MV-4-11 (cell line): ENCODE results near the gene APOBEC3C.
A peak's percentile ranks its signal among the peaks of the same experiment; 100 is the strongest.
"Not testable (repeated sequence)": the region's sequence is repeated elsewhere in the genome, so short reads cannot be mapped to it uniquely, and the experiment has no call there.

ENCODE experiments used
- DNase-seq: peaks from one replicate; lab custom pipeline; 2025; lab: John Stamatoyannopoulos, UW

APOBEC3C gene

DNA sequence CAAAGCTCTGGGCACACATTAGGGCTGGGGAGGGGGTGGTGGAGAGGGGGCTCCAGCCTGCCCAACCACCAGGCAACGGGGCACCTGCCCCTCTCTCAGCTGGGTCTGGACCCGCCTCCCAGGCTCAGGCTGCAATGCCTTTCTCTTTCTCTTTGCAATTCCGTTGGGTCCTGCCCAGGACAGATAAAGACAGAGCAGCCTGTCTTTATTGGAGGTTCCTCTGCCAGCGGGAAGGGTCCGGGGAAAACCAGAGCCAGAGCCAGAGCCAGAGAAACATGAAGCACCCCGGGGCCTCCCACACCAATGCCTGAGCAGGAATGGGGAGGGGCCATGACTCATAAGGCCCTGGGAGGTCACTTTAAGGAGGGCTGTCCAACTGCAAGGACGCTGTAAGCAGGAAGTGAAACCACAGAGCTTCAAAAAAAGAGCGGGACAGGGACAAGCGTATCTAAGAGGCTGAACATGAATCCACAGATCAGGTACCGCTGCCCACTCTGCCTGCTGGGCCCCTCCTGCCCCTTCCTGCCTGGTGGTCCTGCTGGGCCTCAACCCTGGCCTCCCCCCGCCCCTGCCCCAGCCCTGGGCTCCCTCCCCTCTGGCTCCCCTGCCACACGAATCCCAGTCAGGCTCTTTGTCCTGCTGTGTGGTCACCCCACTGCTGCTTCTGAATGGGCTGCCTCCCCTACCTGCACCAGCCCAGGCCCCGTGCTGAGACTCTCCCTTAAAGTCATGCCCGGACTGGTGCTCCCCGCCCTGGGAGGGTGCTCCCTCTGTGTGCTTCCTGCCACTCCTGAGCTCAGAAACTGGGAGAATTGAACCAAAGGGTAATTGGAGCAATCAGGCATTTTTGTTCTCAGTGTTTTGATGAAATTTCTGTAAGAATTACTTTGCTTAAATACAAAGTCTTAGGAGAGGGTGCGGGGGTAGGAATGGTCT lies 31.8 kb upstream of the APOBEC3C start, which contains the start of gene APOBEC3B:
TSS of gene APOBEC3B (plus strand) at position 356 of the 936 bp plus-strand sequence. CDS start at position 463, 107 bp downstream.
- DNase-seq = peak; percentile 98

DNA sequence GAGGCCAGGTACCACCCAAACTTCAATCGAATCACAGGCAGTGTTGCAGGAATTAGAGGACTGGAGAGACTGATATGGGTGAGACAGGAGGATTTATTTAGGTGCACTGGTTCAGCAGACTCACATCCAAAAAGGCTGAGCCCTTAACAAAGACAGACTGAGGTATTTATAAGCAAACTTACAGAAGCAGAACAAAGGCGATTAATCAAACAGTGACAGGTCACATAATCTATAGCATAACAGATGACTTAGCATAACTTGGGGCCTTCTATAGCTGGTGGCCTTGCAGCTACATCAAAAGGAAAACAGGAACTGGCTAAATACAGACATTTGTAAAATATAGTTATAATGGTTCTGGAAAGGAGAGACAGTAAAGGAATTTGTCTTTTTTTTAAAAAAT lies 29.8 kb upstream of the APOBEC3C start:
- DNase-seq = peak; percentile 55

DNA sequence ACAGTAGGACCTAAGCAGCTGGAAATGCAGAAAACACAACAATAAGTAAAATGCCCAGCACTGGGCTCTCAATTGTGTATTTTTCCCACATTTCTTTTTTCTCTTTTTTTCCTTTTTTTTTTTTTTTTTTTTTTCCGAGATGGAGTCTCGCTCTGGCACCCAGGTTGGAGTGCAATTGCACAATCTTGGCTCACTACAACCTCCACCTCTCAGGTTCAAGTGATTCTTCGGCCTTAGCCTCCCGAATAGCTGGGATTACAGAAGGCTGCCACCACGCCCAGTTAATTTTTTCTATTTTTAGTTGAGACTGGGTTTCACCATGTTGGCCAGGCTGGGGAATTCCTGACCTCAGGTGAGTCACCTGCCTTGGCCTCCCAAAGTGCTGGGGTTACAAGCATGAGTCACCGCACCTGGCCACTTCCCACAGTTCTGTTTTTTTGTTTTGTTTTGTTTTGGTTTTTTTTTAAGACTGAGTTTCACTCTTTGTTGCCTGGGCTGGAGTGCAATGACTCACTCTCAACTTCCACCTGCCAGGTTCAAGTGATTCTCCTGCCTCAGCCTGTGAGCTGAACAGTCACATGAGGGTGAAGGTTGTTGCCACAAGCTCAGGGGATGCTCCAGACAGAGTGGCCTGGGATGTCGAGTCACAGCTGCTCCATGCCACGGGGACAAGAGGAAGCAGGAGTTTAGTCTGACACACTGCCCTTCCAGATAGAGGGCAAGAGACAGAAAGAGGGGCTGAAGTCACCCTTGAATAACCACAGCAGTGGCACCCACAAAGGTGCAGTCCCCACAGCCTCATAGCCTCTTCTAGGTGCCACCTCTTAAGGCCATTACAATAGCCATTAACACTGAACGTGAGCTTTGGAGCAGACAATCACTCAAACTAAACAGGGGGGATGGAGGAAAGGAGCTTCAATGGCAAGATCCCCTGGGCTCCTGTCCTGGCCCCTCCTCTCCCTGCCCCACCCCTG lies 29.0 kb upstream of the APOBEC3C start:
- not testable (repeated sequence) for DNase-seq

DNA sequence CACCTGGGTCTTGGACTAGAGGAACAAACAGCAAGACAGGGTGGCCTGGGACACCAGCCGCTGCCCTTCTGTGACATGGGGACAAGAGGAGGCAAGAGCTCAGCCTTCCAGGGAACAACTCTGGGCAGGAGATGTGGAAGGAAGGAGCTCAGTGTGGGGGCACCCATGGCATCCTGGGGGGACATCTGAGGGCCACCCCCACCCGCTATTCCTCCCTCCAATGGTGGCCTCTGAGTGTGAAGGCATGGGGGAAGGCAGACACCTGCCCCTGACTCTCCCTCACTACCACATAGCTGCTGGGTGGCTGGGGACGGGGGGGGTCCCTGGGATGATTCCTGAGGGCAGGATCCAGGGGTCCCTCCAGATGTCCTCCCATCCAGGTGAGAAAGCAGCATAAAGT lies 27.4 kb upstream of the APOBEC3C start:
- DNase-seq = no peak

DNA sequence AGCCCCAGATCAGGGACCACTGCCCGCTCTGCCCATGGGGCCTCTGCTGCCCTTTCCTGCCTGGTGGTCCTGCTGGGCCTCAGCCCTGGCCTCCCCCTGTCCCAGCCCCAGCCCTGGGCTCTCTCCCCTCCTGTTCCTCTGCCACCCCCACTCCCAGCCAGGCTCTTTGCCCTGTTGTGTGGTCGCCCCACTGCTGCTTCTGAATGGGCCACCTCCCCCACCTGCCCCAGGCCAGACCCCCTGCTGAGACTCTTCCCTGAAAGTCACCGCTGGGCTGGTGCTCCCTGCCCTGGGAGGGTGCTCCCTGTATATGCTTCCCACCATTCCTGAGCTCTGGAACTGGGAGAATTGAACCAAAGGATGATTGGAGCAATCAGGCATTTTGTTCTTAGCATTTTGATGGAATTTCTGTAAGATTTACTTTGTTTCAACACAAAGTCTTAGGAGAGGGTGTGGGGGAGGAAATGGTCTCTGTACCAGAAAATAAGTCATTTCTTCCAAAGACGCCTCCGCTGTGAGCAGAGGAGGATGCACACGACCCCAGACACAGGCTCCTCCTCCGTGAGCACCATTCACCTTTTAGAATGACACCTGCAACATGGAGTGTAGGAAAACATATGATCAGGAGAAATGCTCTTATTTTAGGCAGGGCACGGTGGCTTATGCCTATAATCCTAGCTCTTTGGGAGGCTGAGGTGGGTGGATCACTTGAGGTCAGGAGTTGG lies 26.7 kb upstream of the APOBEC3C start:
- no peak for DNase-seq

DNA sequence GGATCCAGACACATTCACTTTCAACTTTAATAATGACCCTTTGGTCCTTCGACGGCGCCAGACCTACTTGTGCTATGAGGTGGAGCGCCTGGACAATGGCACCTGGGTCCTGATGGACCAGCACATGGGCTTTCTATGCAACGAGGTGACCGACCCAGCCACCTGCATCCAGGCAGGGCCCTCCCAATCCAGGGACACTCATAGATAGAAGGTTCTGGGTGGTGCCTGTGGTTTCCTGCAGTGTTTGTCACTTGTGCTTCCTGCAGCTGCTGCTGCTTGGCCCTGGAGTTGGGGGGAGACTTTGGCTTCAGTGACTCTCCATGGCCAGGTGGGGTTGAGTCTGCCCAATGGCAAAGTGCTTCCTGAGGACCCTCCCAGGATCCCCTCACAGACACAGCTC lies 24.6 kb upstream of the APOBEC3C start:
- DNase-seq = no peak

DNA sequence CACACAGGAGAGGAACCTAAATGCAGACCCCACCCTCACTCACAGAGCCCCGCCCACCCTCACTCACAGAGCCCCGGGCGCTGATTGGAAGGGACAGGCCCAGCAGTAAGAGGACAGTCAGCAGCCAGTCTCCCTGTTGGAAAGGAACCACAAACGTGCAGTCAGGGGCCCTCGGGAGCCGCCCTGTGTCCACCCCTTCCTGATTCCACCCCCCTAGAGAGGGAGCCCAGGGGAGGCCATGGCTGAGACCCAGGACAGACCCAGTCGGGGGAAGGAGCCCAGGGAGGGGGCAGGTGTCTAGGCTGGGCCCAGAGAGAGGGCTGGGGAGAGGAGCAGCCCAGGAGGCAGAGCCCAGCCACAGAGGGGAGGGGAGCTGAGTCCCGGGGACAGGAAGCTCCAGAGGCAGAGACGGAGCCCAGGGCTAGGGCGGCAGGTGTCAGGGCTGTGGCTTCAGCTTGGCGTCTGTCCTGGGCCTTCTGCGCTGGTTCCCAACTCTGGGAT lies 21.1 kb upstream of the APOBEC3C start:
- DNase-seq = not testable (repeated sequence)

DNA sequence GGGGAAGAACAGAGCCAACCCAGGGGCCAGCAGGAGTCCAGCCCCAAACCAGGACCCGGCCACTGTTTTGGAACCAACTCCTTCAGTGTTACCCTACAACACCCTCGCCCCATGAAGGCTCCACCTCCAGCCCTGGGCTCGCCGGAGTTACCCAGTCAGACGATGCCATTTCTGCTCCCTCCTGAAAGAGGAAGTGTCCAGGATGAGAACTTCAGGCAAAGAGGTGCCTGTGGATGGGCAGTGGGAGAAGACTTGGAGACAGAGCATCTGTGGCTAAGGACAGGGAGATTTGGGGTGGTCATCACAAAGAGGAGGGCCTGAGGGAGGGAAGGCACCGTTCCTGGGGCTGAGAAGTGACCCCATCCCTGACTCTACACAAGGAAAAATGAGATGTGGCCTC lies 18.0 kb upstream of the APOBEC3C start:
- peak; percentile 36 for DNase-seq

DNA sequence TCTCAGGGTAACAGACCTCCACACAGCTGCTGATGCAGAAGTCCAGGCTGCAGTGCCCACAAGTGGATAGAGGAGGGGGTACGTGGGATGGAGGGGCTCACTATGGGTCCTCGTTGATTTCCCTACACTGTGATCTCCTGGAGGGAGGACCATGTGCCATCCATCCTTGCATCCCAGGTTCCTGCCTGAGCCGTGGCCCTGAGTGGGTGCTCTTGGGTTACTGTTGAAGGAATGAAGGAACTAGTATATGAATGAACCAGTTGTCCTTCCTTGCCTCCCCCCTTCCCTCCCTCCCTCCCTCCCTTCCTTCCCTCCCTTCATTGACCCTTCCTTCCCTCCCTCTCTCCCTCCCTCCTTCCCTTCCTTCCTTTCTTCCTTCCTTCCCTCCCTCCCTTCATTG lies 16.5 kb upstream of the APOBEC3C start:
- DNase-seq = no peak

DNA sequence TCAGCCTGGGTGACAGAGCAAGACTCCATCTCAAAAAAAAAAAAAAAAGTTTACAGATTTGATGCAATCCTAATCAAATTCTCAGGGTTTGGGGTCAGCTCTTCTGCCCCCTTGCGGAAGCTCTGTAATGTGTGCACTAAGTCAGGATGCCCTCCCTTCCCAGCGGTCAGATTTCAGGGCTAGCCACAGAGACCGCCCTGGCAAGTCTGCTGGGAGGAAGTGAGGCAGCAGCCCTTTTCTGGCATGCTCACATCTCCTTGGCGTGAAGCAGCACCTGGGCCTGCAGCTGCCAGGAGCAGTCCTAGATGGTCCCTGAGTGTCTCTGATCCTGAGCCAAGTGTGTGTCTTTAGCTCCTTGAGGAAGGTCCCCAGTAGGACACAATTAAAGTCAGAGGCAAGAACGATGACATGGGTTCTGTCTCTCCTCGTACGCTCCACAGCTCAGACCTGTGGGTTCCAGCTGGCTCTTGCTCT lies 10.9 kb upstream of the APOBEC3C start:
- DNase-seq = peak; percentile 94

DNA sequence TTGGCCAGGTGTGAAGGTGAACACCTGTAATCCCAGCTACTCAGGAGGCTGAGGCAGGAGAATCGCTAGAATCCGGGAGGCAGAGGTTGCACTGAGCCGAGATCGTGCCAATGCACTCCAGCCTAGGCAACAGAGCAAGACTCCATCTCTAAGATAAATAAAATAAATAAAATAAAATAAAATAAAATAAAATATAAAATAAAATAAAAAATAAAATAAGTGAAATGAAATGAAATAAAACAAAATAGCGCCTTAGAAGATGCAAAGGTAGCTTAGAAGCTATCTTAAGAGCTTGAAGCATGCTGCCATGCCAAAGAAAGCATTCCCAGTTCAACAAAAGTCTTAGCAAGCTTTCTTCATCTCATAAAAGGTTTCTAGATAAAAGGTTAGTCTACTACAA lies 6.9 kb upstream of the APOBEC3C start:
- no peak for DNase-seq

DNA sequence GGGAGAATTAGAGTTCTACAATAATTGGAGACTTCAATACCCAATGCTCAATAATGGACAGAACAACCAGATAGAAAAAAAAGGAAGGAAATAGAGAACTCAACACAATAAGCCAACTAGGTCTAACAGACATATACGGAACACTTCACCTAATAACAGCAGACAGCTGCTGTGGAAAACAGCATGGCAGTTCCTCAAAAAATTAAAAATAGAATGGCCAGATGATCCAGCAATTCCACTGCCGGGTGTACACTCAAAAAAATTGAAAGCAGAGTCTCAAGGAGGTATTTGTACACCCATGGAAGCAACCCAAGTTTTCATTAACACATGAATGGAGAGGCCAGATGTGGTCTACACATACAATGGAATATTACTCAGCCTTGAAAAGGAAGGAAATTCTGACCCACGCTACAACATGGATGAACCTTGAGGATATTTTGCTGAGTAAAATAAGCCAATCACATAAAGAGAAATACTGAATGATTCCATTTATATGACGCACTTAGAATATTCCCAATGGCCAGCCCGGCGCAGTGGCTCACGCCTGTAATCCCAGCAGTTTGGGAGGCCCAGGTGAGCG lies 5.7 kb upstream of the APOBEC3C start:
- peak; percentile 48 for DNase-seq

DNA sequence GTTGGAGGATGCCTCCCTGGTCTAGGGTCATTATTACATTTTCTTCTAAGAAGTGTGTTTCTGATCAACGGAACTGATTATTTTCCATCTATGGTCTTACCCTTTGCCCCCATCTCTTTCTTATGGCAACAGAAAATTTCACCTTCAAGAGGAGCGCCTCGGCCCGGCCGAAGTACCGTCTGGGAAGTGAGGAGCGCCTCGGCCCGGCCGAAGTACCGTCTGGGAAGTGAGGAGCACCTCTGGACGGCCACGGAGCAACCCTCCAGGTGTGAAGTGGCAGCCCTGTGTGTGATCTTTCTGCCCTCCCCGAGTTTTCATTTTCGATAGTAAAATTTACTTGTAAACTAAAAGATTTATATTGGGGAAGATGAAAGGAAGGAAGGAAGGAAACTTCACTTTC lies 3.1 kb upstream of the APOBEC3C start:
- no peak for DNase-seq

DNA sequence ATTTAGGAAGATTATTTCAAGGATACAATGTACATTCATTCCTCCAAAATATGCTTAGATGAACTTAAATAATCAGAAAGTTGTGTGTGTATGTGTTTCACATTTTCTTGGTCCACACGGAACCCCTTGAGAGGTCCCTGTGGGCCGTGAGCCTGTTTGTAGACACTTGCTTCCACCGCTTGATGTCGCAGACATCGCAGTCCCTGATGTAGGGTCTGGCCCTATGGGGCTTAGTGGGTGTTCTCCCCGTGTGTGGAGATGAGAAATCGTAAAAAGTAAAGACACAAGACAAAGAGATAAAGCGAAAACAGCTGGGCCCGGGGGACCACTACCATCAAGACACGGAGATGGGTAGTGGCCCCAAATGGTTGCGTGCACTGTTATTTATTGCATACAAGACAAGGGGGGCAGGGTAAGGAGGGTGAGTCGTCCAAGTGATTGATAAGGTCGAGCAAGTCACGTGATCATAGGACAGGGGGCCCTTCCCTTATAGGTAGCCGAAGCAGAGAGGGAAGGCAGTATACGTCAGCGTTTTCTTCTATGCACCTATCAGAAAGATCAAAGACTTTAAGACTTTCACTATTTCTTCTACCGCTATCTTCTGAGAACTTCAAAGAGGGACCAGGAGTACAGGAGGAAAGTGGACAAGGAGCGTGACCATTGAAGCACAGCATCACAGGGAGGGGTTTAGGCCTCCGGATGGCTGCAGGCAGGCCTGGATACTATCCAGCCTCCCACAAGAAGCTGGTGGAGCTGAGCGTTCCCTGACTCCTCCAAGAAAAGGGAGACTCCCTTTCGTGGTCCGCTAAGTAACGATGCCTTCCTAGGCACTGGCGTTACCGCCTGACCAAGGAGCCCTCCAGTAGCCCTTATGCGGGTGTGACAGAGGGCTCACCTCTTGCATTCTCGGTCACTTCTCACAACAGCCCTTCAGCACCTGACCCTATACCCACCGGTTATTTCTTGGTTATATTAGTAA lies 1.2 kb upstream of the APOBEC3C start:
- no peak for DNase-seq

DNA sequence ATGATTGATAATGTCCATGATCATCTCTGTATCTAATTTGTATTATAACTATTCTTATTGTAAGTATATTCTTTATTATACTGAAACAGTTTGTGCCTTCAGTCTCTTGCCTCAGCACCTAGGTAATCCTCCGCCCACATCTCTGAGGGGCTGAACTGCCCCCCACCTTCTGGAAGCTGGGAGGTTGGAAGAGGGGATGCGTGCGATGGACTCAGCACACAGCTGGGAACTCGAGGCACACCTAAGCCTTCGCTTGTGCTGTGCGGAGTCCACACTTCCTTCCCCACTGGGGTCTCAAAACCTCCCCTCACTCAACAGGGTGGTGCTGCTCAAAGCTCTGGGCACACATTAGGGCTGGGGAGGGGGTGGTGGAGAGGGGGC lies 506 bp upstream of the APOBEC3C start:
- not testable (repeated sequence) for DNase-seq

DNA sequence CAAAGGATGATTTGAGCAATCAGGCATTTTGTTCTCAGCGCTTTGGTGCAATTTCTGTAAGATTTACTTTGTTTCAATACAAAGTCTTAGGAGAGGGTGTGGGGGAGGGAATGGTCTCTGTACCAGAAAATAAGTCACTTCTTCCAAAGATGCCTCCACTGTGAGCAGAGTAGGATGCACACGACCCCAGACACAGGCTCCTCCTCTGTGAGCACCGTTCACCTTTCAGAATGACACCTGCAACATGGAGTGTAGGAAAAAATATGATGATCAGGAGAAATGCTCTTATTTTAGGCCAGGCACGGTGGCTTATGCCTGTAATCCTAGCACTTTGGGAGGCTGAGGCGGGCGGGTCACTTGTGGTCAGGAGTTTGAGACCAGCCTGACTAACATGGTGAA lies 665 bp downstream of the APOBEC3C start:
- peak; percentile 3 for DNase-seq

DNA sequence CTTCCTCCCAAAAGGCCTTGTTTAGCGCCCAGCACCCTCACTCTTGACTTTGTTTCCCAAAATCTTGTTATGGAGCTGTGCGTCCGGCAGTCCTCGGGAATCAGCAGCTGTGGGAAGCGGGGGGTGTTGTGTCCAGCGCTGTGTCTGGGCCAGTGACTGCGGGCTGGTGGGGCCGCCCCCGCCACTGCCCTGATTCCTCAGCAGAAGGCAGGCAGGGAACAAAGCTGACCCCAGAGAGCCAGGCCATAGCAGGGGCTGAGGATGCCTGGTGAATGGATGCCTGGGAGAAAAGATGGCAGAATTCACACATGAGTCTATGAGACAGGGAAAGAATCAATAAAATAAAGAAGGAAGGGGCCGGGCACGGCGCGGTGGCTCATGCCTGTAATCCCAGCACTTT lies 2.5 kb downstream of the APOBEC3C start:
- no peak for DNase-seq

DNA sequence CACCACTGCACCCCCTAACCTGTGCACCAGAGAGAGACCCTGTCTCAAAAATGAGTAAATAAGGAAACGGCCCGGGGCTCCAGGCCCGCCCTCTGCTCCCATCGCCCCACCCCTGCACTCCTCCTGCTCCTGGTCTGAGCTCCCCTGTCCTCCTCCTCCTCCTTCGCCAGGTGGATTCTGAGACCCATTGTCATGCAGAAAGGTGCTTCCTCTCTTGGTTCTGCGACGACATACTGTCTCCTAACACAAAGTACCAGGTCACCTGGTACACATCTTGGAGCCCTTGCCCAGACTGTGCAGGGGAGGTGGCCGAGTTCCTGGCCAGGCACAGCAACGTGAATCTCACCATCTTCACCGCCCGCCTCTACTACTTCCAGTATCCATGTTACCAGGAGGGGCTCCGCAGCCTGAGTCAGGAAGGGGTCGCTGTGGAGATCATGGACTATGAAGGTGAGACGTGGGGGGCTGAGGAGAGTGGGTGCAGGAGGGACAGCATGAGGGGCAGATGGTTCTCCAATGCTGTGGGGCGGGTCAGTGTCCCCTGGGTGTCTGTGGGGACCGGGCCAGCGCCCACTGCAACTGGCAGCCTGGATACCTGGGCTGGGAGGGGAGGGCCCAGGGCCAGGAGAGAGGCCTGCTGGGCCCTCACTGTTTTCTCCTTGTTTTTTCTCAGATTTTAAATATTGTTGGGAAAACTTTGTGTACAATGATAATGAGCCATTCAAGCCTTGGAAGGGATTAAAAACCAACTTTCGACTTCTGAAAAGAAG lies 3.7 kb downstream of the APOBEC3C start:
- no peak for DNase-seq

DNA sequence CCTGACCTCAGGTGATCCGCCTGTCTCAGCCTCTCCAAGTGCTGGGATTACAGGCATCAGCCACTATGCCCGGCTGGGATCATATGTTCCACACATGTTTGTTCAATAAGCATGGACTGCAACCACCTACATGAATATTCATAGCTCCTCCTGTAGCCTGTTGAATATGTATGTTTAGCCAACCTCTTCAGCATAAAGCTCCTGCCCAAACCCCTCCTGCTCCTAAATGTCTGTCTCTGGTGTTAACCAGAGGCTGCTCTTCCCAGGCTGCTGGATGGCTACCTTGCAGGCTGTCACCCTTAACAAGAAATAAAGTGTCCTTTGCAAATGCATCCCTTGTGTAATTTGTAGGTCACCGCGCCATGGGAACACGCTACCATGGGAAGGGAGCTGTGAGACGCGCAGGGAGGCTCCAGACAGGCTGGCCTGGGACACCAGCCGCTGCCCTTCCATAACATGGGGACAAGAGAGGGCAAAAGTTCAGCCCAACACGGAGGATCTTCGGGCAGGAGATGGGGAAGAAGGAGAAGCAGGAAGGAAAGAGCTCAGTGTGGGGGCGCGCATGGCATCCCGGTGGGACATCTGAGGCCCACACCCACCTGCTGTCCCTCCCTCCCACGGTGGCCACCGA lies 6.1 kb downstream of the APOBEC3C start:
- peak; percentile 11 for DNase-seq
